Measurements from ENCODE around the gene MARF1. TPM values are rescaled to one million over a fixed set of nuclear protein-coding genes. Genes with fewer than 3 reads are reported as not detected.

MARF1 gene
- total and polyA plus RNA-seq, 4 donors, result 7.0 to 19.8 (median 12.6) TPM

Other genes starting within 250 kb of the MARF1 start
- gene MPV17L, start 247.4 kb downstream of the MARF1 start, total RNA-seq, result 10 to 100 TPM; 12.0 to 39.6 TPM
- gene MPV17L, start 247.4 kb downstream of the MARF1 start, polyA plus RNA-seq, result 1 to 10 TPM; 4.9 to 5.6 TPM
- gene BMERB1, start 208.6 kb downstream of the MARF1 start, total RNA-seq, result 10 to 100 TPM in 1 of 2 donors, 1 to 10 TPM in 1; 5.6 to 33.3 TPM
- gene BMERB1, start 208.6 kb downstream of the MARF1 start, polyA plus RNA-seq, result 1 to 10 TPM; 8.3 to 9.7 TPM
- gene NDE1, start 7.1 kb upstream of the MARF1 start, total RNA-seq, result 10 to 100 TPM in 1 of 2 donors, 1 to 10 TPM in 1; 5.8 to 17.3 TPM
- gene NDE1, start 7.1 kb upstream of the MARF1 start, polyA plus RNA-seq, result 1 to 10 TPM; 2.5 to 3.0 TPM
- gene MYH11, start 213.9 kb upstream of the MARF1 start, total RNA-seq, result 10 to 100 TPM in 1 of 2 donors, under 1 TPM in 1; 0.51 to 33.7 TPM
- 1 to 10 TPM; 1.1 to 6.9 TPM for gene MYH11, start 213.9 kb upstream of the MARF1 start, polyA plus RNA-seq
- 10 to 100 TPM; 13.2 to 19.2 TPM for gene CEP20, start 245.4 kb upstream of the MARF1 start, total RNA-seq
- 10 to 100 TPM; 10.7 to 13.4 TPM for gene CEP20, start 245.4 kb upstream of the MARF1 start, polyA plus RNA-seq